AG04450 (cell line): Measurements from ENCODE around the gene IPO13. TPM values are rescaled to one million over a fixed set of nuclear protein-coding genes. Genes with fewer than 3 reads are reported as not detected.
A peak's percentile ranks its signal among the peaks of the same experiment; 100 is the strongest.

ENCODE experiments used
- CTCF ChIA-PET: fragments of 300-600, 350-600 bp; formaldehyde crosslinking; extraction: SDS; loops from one replicate; lab custom pipeline; 2022; ENCODE audit warnings: antibody characterized with exemption, inconsistent platforms; lab: Charles Lee
- POLR2A ChIA-PET: fragments of 350-600 bp; formaldehyde crosslinking; extraction: SDS; loops from one replicate; lab custom pipeline; 2021; ENCODE audit warnings: antibody characterized with exemption, inconsistent platforms; lab: Yijun Ruan, JAX
- DNase-seq: peaks from one replicate; pipeline ENCODE4 v3.0.0-alpha.2; 2011; ENCODE audit warnings: low read depth, low spot score
- H3K27ac ChIP-seq: one replicate; pipeline ENCODE4 v1.5.1; 2012; ENCODE audit warnings: low read depth, low read length, control low read depth
- H3K27me3 ChIP-seq: one replicate; pipeline ENCODE4 v1.6.0; 2012; ENCODE audit warnings: low read length; ENCODE audit not compliant: control insufficient read depth, insufficient read depth
- H3K4me3 ChIP-seq: 2 replicates; pipeline ENCODE4 v1.5.1; 2011; ENCODE audit warnings: mild to moderate bottlenecking, low read depth, low read length, control low read depth
- H3K9me3 ChIP-seq: 2 replicates; pipeline ENCODE4 v1.5.1; 2012; ENCODE audit warnings: low read length; ENCODE audit not compliant: control insufficient read depth, insufficient read depth
- polyA plus RNA-seq: library from polyadenylated mRNA; depleted of rRNA; stranded (reverse); fragments of >200 nt; gene quantifications from 2 replicates; pipeline ENCODE4 v1.2.3, GENCODE V29; 2011
- TF ChIP-seq, protein P1 (sequence below): IDR thresholded peaks from 2 replicates; pipeline ENCODE4 v1.5.1; 2011; ENCODE audit warnings: low read depth, low read length, control low read depth, inconsistent platforms

Gene IPO13
- polyA plus RNA-seq, 1 experiment, result 11.2 TPM

- TF ChIP-seq, protein P1, sequence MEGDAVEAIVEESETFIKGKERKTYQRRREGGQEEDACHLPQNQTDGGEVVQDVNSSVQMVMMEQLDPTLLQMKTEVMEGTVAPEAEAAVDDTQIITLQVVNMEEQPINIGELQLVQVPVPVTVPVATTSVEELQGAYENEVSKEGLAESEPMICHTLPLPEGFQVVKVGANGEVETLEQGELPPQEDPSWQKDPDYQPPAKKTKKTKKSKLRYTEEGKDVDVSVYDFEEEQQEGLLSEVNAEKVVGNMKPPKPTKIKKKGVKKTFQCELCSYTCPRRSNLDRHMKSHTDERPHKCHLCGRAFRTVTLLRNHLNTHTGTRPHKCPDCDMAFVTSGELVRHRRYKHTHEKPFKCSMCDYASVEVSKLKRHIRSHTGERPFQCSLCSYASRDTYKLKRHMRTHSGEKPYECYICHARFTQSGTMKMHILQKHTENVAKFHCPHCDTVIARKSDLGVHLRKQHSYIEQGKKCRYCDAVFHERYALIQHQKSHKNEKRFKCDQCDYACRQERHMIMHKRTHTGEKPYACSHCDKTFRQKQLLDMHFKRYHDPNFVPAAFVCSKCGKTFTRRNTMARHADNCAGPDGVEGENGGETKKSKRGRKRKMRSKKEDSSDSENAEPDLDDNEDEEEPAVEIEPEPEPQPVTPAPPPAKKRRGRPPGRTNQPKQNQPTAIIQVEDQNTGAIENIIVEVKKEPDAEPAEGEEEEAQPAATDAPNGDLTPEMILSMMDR, result no peak
- Histone ChIP-seq H3K9me3 (no peaks in the 10 kb centered on the region), H3K27ac (no peak overlapping the region), H3K4me3 (no peak overlapping the region), H3K27me3 (no peaks in the 10 kb centered on the region)
- POLR2A ChIA-PET, result no interaction called here
- DNase-seq, result no peak
- CTCF ChIA-PET, result no interaction called here
Measured at GRCh38 chr1:43919906-43920305, 26.8 kb upstream of the IPO13 start.

DNA sequence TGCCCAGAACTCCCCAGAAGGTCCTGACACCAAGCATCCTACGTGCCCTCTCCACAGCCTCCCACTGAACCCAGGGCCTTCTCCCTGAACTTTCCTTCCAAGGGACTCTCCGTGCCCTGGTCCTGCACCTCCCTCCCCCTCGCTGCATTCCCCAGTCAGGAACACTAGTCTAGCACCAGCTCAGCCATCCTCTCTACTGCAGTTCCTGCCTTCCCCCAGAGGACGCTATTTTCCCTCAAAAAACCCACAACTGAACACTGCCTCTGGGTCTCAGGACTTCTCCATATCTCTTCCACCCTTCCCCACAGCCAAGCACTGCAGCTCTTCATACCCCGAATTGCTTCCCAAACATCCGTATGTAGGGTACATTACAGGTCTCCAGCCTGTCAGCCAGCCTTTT is 25.7 kb upstream of the IPO13 start:
- POLR2A ChIA-PET, result no interaction called here
- H3K9me3 ChIP-seq, result no peaks in the 10 kb centered on the region
- no peaks in the 10 kb centered on the region for H3K27me3 ChIP-seq
- no peak for DNase-seq
- TF ChIP-seq, protein P1, result no peak
- no peak overlapping the region for H3K4me3 ChIP-seq
- no peak overlapping the region for H3K27ac ChIP-seq
- CTCF ChIA-PET, result interaction anchor here (1.7 kb wide), 2 partner anchors 14 to 157 kb away, joined by 9 to 12 read pairs; partner anchors contain the start of gene ARTN

DNA sequence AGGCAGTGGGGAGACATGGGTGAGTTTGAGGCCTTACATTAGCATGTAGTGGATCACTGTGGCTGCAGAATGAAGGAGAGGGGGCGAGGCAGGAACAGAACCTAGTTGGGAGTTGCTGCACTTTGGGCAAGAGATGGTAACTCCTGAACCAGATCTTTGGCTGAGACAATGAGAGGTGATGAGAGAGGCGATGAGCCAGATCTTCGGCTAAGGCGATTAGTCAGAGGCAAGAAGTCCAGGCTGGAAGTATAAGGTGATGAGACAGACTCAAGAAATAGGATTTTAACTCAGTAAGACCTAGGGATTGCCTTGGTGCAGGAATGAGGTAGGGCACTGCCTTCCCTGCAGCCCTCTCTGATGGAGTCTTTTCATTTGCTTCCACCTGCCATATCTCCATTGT is 22.2 kb upstream of the IPO13 start:
- peaks cover 3% of the 10 kb centered on the region for H3K9me3 ChIP-seq
- TF ChIP-seq, protein P1, result no peak
- ChIA-PET CTCF (interaction anchor here (1.5 kb wide), 1 partner anchor 10 kb away, joined by 13 read pairs; no protein-coding TSS in a partner anchor), POLR2A (interaction anchor here (0.6 kb wide), 1 partner anchor 178 kb away, joined by 3 read pairs; no protein-coding TSS in a partner anchor)
- H3K4me3 ChIP-seq, result no peak overlapping the region
- H3K27me3 ChIP-seq, result no peaks in the 10 kb centered on the region
- no peak for DNase-seq
- H3K27ac ChIP-seq, result no peak overlapping the region

GRCh38 chr1:43925846-43926245 is 20.9 kb upstream of the IPO13 start:
- DNase-seq, result no peak
- no peak overlapping the region for H3K27ac ChIP-seq
- no peak overlapping the region for H3K4me3 ChIP-seq
- H3K27me3 ChIP-seq, result no peaks in the 10 kb centered on the region
- ChIA-PET POLR2A (no interaction called here), CTCF (interaction anchor here (1.5 kb wide), 1 partner anchor 9 kb away, joined by 7 read pairs; no protein-coding TSS in a partner anchor)
- H3K9me3 ChIP-seq, result peaks cover 12% of the 10 kb centered on the region
- TF ChIP-seq, protein P1, result no peak

DNA sequence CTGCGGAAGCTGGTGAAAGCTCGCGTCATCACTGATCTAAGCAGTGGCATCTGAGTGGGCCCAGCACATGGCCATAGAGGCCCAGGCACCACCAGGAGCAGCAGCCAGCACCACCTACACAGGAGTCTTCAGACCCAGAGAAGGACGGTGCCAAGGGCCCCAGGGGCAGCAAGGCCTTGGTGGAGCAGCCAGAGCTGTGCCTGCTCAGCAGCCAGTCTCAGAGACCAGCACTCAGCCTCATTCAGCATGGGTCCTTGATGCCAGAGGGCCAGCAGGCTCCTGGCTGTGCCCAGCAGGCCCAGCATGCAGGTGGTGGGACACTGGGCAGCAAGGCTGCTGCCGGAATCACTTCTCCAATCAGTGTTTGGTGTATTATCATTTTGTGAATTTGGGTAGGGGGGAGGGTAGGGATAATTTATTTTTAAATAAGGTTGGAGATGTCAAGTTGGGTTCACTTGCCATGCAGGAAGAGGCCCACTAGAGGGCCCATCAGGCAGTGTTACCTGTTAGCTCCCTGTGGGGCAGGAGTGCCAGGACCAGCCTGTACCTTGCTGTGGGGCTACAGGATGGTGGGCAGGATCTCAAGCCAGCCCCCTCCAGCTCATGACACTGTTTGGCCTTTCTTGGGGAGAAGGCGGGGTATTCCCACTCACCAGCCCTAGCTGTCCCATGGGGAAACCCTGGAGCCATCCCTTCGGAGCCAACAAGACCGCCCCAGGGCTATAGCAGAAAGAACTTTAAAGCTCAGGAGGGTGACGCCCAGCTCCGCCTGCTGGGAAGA is 16.4 kb upstream of the IPO13 start:
- H3K4me3 ChIP-seq, result no peak overlapping the region
- ChIA-PET POLR2A (no interaction called here), CTCF (interaction anchor here (4.7 kb wide), 1 partner anchor 166 kb away, joined by 29 read pairs; no protein-coding TSS in a partner anchor)
- H3K27me3 ChIP-seq, result no peaks in the 10 kb centered on the region
- H3K9me3 ChIP-seq, result peaks cover 12% of the 10 kb centered on the region
- H3K27ac ChIP-seq, result no peak overlapping the region
- DNase-seq, result no peak
- TF ChIP-seq, protein P1, result peak; percentile 32
